Amniotic stem cell (primary cell): ENCODE results near the gene AGTR2.
"Not testable (repeated sequence)": the region's sequence is repeated elsewhere in the genome, so short reads cannot be mapped to it uniquely, and the experiment has no call there.

Experiments used
- DNase-seq: peaks from one replicate; lab custom pipeline; 2025; lab: John Stamatoyannopoulos, UW

AGTR2 gene, protein sequence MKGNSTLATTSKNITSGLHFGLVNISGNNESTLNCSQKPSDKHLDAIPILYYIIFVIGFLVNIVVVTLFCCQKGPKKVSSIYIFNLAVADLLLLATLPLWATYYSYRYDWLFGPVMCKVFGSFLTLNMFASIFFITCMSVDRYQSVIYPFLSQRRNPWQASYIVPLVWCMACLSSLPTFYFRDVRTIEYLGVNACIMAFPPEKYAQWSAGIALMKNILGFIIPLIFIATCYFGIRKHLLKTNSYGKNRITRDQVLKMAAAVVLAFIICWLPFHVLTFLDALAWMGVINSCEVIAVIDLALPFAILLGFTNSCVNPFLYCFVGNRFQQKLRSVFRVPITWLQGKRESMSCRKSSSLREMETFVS

GRCh38 chrX:116170511-116170910, at the start of gene AGTR2:
Gene AGTR2, plus strand, starts transcription at chrX:116170744. Its CDS starts 1,537 bp downstream, at chrX:116172281.
- DNase-seq = no peak

DNA sequence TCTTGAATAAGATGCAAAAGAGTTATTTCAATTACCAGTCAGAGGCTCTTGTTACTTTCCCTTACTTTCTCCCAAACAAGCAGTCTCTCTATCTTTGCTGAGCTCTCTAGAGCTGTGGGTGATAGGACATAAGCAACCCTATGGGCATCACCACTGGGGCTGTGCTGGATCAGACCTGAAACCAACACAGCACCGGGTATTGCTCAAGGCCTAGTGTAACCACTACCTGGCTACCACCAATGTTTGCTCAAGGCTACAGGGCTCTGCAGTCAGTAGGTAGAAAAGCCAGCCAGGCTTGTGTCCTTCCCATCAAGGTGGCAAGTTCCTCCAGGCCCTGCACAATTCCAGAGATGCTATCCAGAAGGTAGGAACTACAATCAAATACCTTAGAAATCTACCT, 35.3 kb upstream of the AGTR2 start:
- DNase-seq = no peak

GRCh38 chrX:116141270-116141669, 29.3 kb upstream of the AGTR2 start:
- DNase-seq = not testable (repeated sequence)

GRCh38 chrX:116142976-116143375, 27.6 kb upstream of the AGTR2 start:
- DNase-seq = no peak

GRCh38 chrX:116172976-116173375, 2.4 kb downstream of the AGTR2 start:
- DNase-seq = no peak

- no peak for DNase-seq
These were observed 10.8 kb downstream of the AGTR2 start for GRCh38 chrX:116181300-116181699.

- no peak for DNase-seq
These were observed 14.6 kb downstream of the AGTR2 start for GRCh38 chrX:116185163-116185562.

DNA sequence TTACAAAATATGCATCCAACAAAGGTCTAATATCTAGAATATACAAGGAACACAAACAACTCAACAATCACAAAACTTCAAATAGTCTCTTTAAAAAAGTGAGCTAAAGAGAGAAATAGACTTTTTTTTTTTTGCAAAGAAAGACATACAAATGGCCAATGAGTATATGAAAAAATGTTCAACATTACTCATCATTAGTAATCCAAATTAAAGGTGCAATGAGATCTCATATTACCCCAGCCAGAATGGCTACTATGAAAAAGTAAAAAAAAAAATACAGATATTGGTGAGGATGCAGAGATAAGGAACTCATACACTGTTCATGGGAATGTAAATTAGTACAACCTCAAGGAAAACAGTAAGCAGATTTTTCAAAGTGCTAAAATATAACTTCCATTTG, 24.1 kb downstream of the AGTR2 start:
- DNase-seq = no peak

GRCh38 chrX:116198235-116198634, 27.7 kb downstream of the AGTR2 start:
- no peak for DNase-seq

DNA sequence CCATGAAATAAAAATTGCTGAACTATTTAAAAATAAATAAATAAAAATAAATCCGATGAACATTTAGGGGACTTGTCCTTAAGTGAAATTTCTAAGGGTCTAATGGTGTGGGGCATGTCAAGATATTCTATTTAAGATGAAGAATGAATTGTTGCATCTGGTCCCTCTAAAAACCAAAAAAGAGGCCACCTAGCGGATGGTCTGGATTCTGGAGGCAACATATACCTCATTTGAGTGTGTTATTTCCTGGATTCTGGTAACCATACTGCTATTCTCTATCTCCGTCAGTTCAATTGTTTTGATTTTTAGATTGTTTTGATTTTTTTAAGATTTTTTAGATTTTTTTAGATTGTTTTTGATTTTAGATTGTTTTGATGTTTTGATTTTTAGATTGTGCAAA, 28.3 kb downstream of the AGTR2 start:
- no peak for DNase-seq

DNA sequence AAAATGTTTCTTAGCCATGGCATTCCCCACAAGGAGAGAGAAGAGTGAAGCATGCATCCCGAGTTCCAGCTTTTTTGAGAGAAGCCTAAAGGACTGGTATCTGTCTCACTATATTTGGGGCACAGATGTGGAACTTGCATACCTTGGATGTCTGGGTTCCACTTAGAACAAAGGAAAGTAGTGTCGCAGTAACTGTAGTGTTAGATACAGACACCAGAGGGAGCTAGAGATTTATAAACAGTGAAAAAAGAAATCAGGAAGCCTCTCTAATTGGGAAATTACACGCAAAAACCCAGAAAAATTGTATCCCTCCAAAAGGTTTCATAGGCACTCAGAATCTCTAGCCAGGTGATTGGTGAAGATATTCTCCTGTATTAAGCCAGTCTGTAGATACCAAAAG, 34.4 kb downstream of the AGTR2 start:
- DNase-seq = no peak

- DNase-seq = no peak
These were observed 42.7 kb downstream of the AGTR2 start for GRCh38 chrX:116213262-116213661.

GRCh38 chrX:116217080-116217479, 46.5 kb downstream of the AGTR2 start:
- not testable (repeated sequence) for DNase-seq
